Renal cortex interstitium (tissue), 11 donors: ENCODE measurements around the gene PTPN1. TPM values are rescaled to one million over a fixed set of nuclear protein-coding genes. Genes with fewer than 3 reads are reported as not detected.

Experiments used
- DNase-seq, 11 donors: peaks; one replicate each; pipeline ENCODE4 v3.0.0-alpha.2; 2013; ENCODE audit warnings: low read depth in 9 of 11, low spot score in 4 of 11; ENCODE audit errors: extremely low read depth in 1 of 11
- polyA plus RNA-seq, 3 donors: library from polyadenylated mRNA; unstranded; fragments of 120-200 nt; gene quantifications; one replicate each; pipeline ENCODE4 v1.2.1, GENCODE V29; 2013; ENCODE audit not compliant: insufficient read length in 3 of 3

Gene PTPN1
- polyA plus RNA-seq, 3 donors: 32.8 to 33.4 (median 32.8) TPM

GRCh38 chr20:50540620-50541605 is 30.7 kb downstream of the PTPN1 start:
- no peak for DNase-seq

DNA sequence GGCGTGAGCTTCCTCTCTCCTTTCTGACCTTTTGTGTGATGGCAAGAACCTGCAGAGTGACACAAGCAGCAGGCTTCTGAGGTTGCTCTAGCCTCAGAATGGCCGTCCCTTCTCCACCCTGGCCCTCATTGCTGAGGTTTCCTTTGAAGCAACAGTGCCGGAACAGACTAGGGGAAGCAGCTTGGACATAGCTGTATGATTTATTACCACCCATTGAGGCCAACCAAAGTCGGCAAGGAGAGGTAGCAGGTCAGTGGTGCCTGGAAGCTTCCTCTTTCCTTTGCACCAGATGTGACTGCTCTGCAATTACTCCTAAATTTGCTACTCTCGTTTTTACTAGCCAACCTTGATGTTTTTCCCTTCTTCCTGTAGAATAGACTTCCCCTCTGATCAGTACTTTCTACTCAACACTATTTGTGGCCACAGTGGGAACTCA is 31.4 kb downstream of the PTPN1 start:
- DNase-seq: no peak

- DNase-seq: no peak
These were observed 33.1 kb downstream of the PTPN1 start for GRCh38 chr20:50543326-50543725.

DNA sequence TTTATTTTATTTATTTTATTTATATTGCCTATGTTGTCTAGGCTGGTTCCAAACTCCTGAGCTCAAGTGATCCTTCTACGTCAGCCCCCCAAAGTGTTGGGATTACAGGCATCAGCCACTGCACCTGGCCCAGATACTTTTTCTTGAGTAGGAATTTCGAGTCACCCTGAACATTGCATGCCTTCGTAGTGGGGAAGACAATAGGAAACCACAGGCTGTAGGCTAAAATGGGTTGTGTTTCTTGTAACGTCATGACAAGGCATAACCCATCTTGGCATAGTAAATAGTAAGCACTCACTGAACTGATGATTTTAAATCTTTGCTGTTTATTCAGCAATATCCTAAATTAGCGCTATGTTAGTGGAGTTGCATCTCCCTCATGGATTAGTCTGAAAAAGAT is 34.9 kb downstream of the PTPN1 start:
- DNase-seq: no peak

GRCh38 chr20:50546729-50547314 is 36.6 kb downstream of the PTPN1 start:
- DNase-seq: no peak

DNA sequence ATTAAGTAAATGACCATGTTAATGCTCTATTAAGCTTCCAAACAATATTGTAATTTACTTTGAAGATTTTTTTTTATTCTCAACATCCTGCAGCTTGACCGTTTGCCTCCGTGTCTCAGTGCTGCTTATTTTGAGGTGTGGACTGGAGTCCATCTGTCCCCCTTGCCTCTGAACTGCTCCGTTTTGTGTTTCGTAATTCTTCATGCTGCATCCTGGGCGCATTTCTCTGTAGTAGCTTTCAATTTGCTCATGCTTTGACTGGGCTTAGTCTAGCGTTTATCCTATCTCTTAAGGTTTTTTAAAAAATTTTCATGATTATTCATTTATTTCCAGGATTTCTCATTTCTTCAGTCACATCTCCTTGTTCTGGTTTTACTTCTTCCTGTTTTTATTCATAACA is 37.8 kb downstream of the PTPN1 start:
- DNase-seq: no peak

DNA sequence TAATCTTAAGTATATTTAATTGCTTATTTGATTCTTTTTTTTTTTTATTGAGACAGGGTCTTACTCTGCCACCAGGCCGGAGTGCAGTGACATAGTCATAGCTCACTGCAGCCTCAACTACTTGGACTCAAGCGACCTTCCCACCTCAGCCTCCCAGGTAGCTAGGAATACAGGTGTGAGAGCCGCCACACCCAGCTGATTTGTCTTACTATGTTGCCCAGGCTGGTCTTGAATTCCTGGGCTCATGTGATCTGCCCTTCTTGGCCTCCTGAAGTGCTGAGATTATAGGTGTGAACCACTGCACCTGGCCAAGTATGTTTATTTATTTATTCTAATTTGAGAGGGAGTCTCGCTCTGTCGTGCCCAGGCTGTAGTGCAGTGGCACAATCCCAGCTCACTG is 38.2 kb downstream of the PTPN1 start:
- DNase-seq: no peak

- no peak for DNase-seq
These were observed 40.3 kb downstream of the PTPN1 start for GRCh38 chr20:50550531-50550930.

DNA sequence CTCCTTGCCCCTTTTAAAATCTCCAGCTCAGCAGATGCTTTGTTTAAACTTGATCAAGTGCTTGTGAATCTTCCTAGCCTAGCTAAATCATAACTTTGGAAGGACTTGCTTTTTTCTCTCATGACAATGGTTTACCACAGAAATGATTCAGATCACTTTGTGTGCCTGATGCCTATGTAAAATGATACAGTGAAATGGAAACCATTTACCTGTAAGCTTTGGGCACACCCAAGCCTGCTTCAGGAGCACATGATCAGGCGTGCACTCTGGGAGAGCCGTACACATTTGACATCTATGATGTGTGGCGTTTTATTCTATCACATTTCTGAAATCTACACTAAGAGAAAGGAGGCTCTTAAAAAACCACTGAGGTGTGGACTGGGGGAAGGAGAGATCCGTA is 41.1 kb downstream of the PTPN1 start:
- no peak for DNase-seq

- no peak for DNase-seq
These were observed 42.8 kb downstream of the PTPN1 start for GRCh38 chr20:50552979-50553378.

GRCh38 chr20:50554694-50555579 is 44.8 kb downstream of the PTPN1 start:
- DNase-seq: no peak

DNA sequence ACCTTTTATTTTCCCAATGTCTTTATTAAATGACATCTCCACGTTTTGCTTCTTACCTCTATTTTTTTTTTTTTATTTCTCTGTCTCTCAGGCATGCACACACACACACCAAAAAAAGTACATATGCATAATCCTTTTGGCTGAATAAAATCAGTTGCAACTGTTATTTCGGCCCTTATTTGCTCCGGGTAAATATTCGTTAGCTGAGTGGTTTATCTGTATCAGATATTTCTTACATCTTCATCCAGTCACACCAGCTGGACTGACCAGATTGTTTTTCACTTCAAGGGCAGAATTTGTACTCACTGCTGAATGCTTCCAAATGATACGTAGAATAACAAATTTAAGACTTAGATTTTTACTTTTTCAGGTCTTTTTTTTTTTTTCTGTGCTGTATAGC is 45.5 kb downstream of the PTPN1 start:
- DNase-seq: no peak

DNA sequence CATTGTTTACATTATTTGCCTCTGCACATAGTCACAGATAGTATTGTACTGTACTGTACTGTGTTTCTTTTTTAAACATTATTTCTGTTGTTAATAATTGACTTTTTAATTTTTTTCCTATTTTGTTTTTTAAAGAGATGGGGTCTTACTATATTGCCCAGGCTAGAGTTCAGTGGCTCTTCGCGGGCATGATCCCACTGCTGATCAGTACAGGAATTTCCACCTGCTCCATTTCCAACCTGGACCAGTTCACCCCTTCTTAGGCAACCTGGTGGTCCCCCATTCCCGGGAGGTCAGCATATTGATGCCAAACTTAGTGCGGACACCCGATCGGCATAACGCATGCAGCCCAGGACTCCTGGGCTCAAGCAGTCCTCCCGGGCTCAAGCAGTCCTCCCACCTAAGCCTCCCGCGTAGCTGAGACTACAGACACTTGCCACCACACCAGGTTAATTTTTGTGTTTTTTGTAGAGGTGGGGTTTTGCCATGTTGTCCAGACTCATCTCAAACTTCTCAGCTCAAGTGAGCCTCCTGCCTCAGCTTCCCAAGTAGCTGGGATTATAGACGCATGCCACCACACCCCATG is 47.5 kb downstream of the PTPN1 start:
- DNase-seq: no peak

DNA sequence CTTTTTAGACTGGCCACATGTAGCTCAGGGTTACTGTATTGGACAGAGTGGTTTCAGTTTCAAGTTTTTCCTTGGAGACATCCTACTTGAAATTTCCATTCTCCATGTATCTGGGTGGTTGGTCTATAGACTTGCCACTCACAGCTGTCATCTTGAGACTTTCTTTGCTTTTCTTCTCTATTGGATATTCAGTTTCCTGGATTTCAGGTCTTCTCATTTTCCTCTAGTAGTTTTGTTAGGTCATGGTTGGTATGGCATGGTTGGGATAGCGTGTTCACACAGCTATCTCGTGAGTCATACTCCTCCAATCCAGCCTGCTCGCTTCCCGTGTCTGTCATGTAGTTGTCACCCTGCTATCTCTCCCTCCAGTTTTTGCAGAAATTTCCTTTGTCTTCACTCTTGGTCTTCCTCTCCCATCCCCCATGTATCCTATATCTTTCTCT is 48.3 kb downstream of the PTPN1 start:
- DNase-seq: no peak

- no peak for DNase-seq
These were observed 49.0 kb downstream of the PTPN1 start for GRCh38 chr20:50559149-50559548.

DNA sequence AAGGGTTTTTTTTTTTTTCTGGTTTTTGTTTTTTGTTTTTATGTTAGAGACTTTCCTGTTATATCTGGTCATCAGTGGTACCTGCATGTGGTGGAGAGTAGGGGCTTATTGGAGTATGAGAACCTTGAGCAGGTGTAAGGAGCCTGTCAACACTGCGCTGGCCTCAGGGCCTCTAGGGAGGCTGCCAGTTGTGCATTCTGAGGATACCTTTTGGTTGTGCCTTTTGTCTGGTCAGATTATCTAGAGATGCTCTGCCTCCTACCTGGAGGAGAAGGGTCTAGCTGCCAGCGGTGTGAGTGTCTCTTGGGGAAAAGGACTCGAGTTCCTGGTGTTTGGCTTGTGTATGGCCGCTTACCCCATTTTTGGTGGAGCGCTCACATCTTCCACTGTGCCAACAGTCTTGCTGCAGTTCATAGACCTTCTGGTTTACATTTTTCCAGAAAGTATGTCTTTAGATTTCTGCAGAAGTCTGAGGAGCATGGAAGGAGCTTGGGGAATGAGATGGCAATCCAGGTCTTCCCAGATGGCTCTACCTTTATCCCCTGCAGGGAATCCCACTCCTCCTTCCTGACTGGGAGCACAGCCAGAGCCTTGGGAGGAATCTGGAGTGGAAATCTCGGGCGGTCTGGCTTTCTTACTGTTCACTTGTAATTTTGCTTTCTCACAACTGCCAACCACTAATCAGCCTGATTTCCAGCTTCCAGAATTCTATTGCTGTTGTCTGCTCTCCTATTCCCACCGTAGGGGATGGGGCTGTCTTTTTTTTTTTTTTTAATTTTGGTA is 49.9 kb downstream of the PTPN1 start:
- no peak for DNase-seq

- no peak for DNase-seq
These were observed 50.7 kb downstream of the PTPN1 start for GRCh38 chr20:50560867-50561266.

DNA sequence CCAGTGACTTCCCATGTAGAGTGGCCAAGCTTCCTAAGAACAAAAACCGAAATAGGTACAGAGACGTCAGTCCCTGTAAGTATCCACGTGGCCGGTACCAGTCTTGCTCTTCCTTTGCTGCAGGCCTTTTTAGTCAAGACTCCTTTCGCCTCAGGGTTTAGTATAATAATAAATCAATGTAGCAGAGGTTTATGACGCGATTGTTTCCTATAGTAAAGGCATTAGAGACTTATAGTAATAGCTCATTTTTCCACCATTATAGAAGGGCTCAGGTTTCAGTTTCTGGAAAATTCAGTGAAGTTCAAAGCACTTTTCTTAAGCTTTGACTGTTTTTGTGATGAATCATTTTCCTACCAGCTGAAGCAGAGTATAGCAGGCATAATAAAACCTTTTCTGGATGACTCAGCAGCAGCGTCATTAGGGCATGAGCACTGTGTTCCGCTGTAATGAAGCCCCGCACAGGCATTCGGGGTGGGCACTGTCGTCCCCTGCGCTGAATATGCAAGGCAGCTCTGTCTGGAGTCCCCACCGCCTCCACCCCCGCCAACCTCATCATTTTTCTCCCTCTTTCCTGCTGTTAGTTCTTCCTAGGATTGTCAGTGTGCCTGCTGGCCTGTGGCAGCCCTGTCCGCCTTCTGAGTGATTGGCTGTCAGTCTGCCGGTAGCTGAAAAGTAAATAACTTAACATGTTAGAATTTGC is 51.3 kb downstream of the PTPN1 start:
- no peak for DNase-seq
